ENCODE data around the gene PARD6A. TPM values are rescaled to one million over a fixed set of nuclear protein-coding genes. Genes with fewer than 3 reads are reported as not detected.

Gene PARD6A
- total and polyA plus RNA-seq, 12 donors, result 1.5 to 49.1 (median 8.9) TPM

GRCh38 chr16:67703626-67704025, 42.9 kb downstream of the PARD6A start:
- Histone ChIP-seq H3K9me3 (replicated peaks in 1 of 3) (no peaks in the 10 kb centered on the region), H3K27ac (peak overlapping the region in 1 of 5 donors; percentile 2), H3K27me3 (no peaks in the 10 kb centered on the region), H3K4me3 (no peak overlapping the region), H3K36me3 (replicated peaks in 1 of 2) (no peaks in the 10 kb centered on the region), H3K4me1 (replicated peaks in 1 of 2) (peaks cover 3 to 8% of the 10 kb centered on the region in 2 donors)
- DNase-seq, result no peak
- intact Hi-C loops (cut with DNase I), result no loop called here
- no peak for TF ChIP-seq CTCF (IDR thresholded peaks at IDR 0.05)
- TF ChIP-seq POLR2A (IDR thresholded peaks at IDR 0.05), result no peak
- WGBS, 4 donors, result 72 to 81% (median 78%) methylated on average over 2 of the region's 2 CpGs

- 90 to 94% (median 92%) methylated on average over 5 of the region's 5 CpGs for WGBS, 4 donors
- intact Hi-C loops (cut with DNase I), result no loop called here
- TF ChIP-seq CTCF (IDR thresholded peaks at IDR 0.05), result no peak
- no peak for TF ChIP-seq POLR2A (IDR thresholded peaks at IDR 0.05)
- Histone ChIP-seq H3K4me3 (no peak overlapping the region), H3K36me3 (replicated peaks in 1 of 2) (no peaks in the 10 kb centered on the region), H3K9me3 (replicated peaks in 1 of 3) (no peaks in the 10 kb centered on the region), H3K27ac (no peak overlapping the region), H3K4me1 (replicated peaks in 1 of 2) (peaks cover 6 to 13% of the 10 kb centered on the region in 2 donors), H3K27me3 (no peaks in the 10 kb centered on the region)
- DNase-seq, result no peak
These were observed 43.4 kb downstream of the PARD6A start for GRCh38 chr16:67704110-67704509.

GRCh38 chr16:67707210-67707609, 46.5 kb downstream of the PARD6A start:
- no peak for DNase-seq
- Histone ChIP-seq H3K4me1 (replicated peaks in 1 of 2) (peaks cover 10 to 16% of the 10 kb centered on the region in 2 donors), H3K36me3 (replicated peaks in 1 of 2) (no peaks in the 10 kb centered on the region), H3K27me3 (no peaks in the 10 kb centered on the region), H3K4me3 (no peak overlapping the region), H3K9me3 (replicated peaks in 1 of 3) (no peaks in the 10 kb centered on the region), H3K27ac (no peak overlapping the region)
- TF ChIP-seq CTCF (IDR thresholded peaks at IDR 0.05), result no peak
- no peak for TF ChIP-seq POLR2A (IDR thresholded peaks at IDR 0.05)
- WGBS, 4 donors, result 93 to 98% (median 97%) methylated on average over 4 of the region's 4 CpGs
- intact Hi-C loops (cut with DNase I), result no loop called here

- Histone ChIP-seq H3K27me3 (no peaks in the 10 kb centered on the region), H3K4me1 (replicated peaks in 1 of 2) (peaks cover 10 to 16% of the 10 kb centered on the region in 2 donors), H3K4me3 (no peak overlapping the region), H3K36me3 (replicated peaks in 1 of 2) (no peaks in the 10 kb centered on the region), H3K9me3 (replicated peaks in 1 of 3) (no peaks in the 10 kb centered on the region), H3K27ac (no peak overlapping the region)
- TF ChIP-seq CTCF (IDR thresholded peaks at IDR 0.05) (no peak), POLR2A (IDR thresholded peaks at IDR 0.05) (no peak)
- no peak for DNase-seq
- intact Hi-C loops (cut with DNase I), result no loop called here
- WGBS, 4 donors, result 97 to 98% (median 98%) methylated on average over 5 of the region's 5 CpGs
These were observed 47.0 kb downstream of the PARD6A start for GRCh38 chr16:67707790-67708189.

Measured in adrenal gland (tissue), 12 donors.